Peyer's patch (tissue), 4 donors: Measurements from ENCODE around the gene GABRB1. TPM values are rescaled to one million over a fixed set of nuclear protein-coding genes. Genes with fewer than 3 reads are reported as not detected.

Experiments used
- DNase-seq, 3 donors: peaks; one replicate each; pipeline ENCODE4 v3.0.0-alpha.2; 2017 to 2019
- H3K27ac ChIP-seq, 4 donors: fragments of 200-600 bp; sonication (generic); one replicate each; pipeline ENCODE4 v1.5.1; 2016 to 2019
- H3K27me3 ChIP-seq, 2 donors: fragments of 200-600 bp; sonication (generic); one replicate each; pipeline ENCODE4 v1.5.1; 2019
- H3K36me3 ChIP-seq, 3 donors: fragments of 200-600 bp; sonication (generic); one replicate each; pipeline ENCODE4 v1.5.1; 2016 to 2019
- H3K4me1 ChIP-seq, 4 donors: fragments of 200-600 bp; sonication (generic); one replicate each; pipeline ENCODE4 v1.5.1; 2016 to 2019
- H3K4me3 ChIP-seq, 4 donors: fragments of 200-600 bp; sonication (generic); 1 replicate in 3 of 4; 2 replicates in 1 of 4; pipeline ENCODE4 v1.5.1; 2016 to 2019; ENCODE audit warnings: mild to moderate bottlenecking in 1 of 4
- H3K9me3 ChIP-seq, 4 donors: fragments of 200-600 bp; sonication (generic); one replicate each; pipeline ENCODE4 v1.5.1; 2016 to 2019; ENCODE audit warnings: mild to moderate bottlenecking in 1 of 4
- POLR2A ChIP-seq, 2 donors: fragments of 450-650 bp; IDR thresholded peaks; one replicate each; pipeline ENCODE4 v1.5.1; 2017; ENCODE audit warnings: antibody characterized with exemption in 2 of 2, mild to moderate bottlenecking in 2 of 2, moderate library complexity in 2 of 2
- total RNA-seq, 4 donors: library from RNA; depleted of rRNA; stranded (reverse); fragments of >200 nt; gene quantifications; one replicate each; pipeline ENCODE4 v1.1.0, GENCODE V29; 2016
- TF ChIP-seq, protein P1 (sequence below), 6 experiments: fragments of 450-650 bp in 4 of 6; fragments of 200-600 bp in 2 of 6; sonication (generic) in 1 of 6; IDR thresholded peaks; one replicate each; pipeline ENCODE4 v1.5.1; 2017 to 2019; ENCODE audit warnings: antibody characterized with exemption in 6 of 6, mild to moderate bottlenecking in 3 of 6, moderate library complexity in 1 of 6

Gene GABRB1
- total RNA-seq, 4 donors from 2014 or later = not detected

- Histone ChIP-seq H3K9me3 (no peaks in the 10 kb centered on the region), H3K27me3 (no peaks in the 10 kb centered on the region), H3K4me1 (no peaks in the 10 kb centered on the region), H3K4me3 (no peak overlapping the region), H3K27ac (no peak overlapping the region), H3K36me3 (no peaks in the 10 kb centered on the region)
- no peak for DNase-seq
- TF ChIP-seq, protein P1, sequence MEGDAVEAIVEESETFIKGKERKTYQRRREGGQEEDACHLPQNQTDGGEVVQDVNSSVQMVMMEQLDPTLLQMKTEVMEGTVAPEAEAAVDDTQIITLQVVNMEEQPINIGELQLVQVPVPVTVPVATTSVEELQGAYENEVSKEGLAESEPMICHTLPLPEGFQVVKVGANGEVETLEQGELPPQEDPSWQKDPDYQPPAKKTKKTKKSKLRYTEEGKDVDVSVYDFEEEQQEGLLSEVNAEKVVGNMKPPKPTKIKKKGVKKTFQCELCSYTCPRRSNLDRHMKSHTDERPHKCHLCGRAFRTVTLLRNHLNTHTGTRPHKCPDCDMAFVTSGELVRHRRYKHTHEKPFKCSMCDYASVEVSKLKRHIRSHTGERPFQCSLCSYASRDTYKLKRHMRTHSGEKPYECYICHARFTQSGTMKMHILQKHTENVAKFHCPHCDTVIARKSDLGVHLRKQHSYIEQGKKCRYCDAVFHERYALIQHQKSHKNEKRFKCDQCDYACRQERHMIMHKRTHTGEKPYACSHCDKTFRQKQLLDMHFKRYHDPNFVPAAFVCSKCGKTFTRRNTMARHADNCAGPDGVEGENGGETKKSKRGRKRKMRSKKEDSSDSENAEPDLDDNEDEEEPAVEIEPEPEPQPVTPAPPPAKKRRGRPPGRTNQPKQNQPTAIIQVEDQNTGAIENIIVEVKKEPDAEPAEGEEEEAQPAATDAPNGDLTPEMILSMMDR (IDR thresholded peaks at IDR 0.05) = no peak
- no peak for TF ChIP-seq POLR2A (IDR thresholded peaks at IDR 0.05)
Measured at GRCh38 chr4:47468706-47469365, 437.5 kb downstream of the GABRB1 start.

GRCh38 chr4:47469951-47470350 is 438.6 kb downstream of the GABRB1 start:
- TF ChIP-seq, protein P1 (IDR thresholded peaks at IDR 0.05) = no peak
- TF ChIP-seq POLR2A (IDR thresholded peaks at IDR 0.05) = no peak
- no peaks in the 10 kb centered on the region for H3K27me3 ChIP-seq
- no peaks in the 10 kb centered on the region for H3K4me1 ChIP-seq
- DNase-seq = no peak
- H3K36me3 ChIP-seq = no peaks in the 10 kb centered on the region
- no peaks in the 10 kb centered on the region for H3K9me3 ChIP-seq
- no peak overlapping the region for H3K27ac ChIP-seq
- H3K4me3 ChIP-seq = no peak overlapping the region

DNA sequence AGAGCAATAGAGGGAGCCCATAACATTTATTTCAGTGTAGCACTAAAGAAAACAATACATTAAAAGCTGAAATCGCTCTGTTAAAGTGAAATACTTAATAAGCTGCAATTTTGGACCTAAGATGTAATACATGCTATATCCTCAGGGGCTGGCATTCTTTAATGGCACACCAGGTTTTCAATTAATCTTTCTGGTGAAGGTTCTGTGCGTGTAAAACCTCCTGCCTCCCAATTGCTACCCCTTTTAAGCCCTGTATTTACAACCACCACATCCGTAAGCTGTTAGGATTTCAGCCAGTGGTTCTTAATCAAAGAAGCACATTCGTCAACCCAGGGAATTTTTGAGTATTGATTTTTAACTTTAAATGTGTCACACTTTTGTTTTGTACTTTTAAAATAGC is 439.7 kb downstream of the GABRB1 start:
- TF ChIP-seq POLR2A (IDR thresholded peaks at IDR 0.05) = no peak
- TF ChIP-seq, protein P1 (IDR thresholded peaks at IDR 0.05) = no peak
- no peak overlapping the region for H3K4me3 ChIP-seq
- no peak for DNase-seq
- no peaks in the 10 kb centered on the region for H3K36me3 ChIP-seq
- H3K27ac ChIP-seq = no peak overlapping the region
- no peaks in the 10 kb centered on the region for H3K9me3 ChIP-seq
- H3K27me3 ChIP-seq = no peaks in the 10 kb centered on the region
- H3K4me1 ChIP-seq = no peaks in the 10 kb centered on the region

GRCh38 chr4:47471591-47471990 is 440.2 kb downstream of the GABRB1 start:
- TF ChIP-seq POLR2A (IDR thresholded peaks at IDR 0.05) = no peak
- TF ChIP-seq, protein P1 (IDR thresholded peaks at IDR 0.05) = no peak
- no peaks in the 10 kb centered on the region for H3K27me3 ChIP-seq
- H3K4me1 ChIP-seq = no peaks in the 10 kb centered on the region
- H3K27ac ChIP-seq = no peak overlapping the region
- H3K4me3 ChIP-seq = no peak overlapping the region
- no peak for DNase-seq
- no peaks in the 10 kb centered on the region for H3K36me3 ChIP-seq
- no peaks in the 10 kb centered on the region for H3K9me3 ChIP-seq

DNA sequence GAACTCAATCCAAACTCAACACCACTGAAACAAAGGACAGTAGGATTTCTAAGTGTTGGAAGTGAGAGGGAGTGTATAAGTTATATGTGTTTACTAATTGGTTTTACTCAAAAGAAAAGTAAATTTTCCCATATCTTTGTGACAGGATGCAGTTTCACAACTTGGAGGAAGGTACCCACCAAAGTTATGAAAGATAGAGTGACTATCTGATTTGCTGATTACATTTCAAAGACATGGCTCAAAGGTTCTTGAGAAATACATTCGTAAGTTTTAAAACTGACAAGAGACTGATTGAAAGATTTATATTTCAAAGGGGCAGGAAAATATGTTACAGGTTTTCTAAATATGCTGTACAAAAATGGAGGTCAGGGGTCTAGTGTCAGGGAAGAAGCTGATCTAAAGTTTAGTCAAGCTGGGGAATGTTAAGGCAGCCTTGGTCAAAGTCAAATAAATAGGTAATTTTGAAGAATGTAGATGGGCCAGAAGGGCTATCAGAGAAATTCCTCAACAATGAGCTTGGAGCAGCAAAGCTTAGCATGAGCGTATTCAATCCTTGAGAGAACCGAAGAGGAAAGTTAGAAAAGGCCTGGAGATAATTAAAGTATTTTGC is 441.9 kb downstream of the GABRB1 start:
- no peaks in the 10 kb centered on the region for H3K4me1 ChIP-seq
- H3K9me3 ChIP-seq = no peaks in the 10 kb centered on the region
- no peak overlapping the region for H3K4me3 ChIP-seq
- TF ChIP-seq POLR2A (IDR thresholded peaks at IDR 0.05) = no peak
- TF ChIP-seq, protein P1 (IDR thresholded peaks at IDR 0.05) = no peak
- DNase-seq = no peak
- no peaks in the 10 kb centered on the region for H3K27me3 ChIP-seq
- H3K27ac ChIP-seq = no peak overlapping the region
- no peaks in the 10 kb centered on the region for H3K36me3 ChIP-seq
